Thyroid gland (tissue), 4 donors: ENCODE results near the gene ADAMTS12.

Source experiments
- POLR2A ChIP-seq, 2 donors: fragments of 450-650 bp; IDR thresholded peaks; one replicate each; pipeline ENCODE4 v1.6.1; 2017; ENCODE audit warnings: antibody characterized with exemption in 2 of 2, mild to moderate bottlenecking in 2 of 2, moderate library complexity in 1 of 2
- TF ChIP-seq, protein P1 (sequence below), 6 experiments: fragments of 200-600 bp in 3 of 6; fragments of 450-650 bp in 3 of 6; sonication (generic) in 3 of 6; IDR thresholded peaks; one replicate each; pipeline ENCODE4 v1.5.1; 2016 to 2019; ENCODE audit warnings: antibody characterized with exemption in 6 of 6, mild to moderate bottlenecking in 2 of 6, inconsistent platforms in 1 of 6, moderate library complexity in 1 of 6

DNA sequence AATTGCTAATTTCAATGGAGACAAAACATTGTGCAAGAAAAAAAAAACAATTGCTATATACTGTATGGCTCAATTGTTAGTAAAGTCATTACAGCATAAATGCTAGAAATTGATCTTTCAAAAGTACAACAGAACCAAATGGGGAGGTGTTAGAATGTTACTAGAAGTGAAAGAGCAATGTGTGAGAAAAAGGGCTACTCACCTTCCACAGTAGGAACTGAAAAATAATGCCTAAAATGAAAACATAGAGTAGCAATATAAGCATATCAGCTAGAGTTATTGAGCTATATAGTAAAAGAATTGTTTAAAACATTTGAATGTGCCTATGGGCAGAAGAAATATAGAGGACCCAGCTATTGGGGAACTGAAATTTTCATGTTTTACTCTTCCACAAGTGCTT, 33.5 kb upstream of the ADAMTS12 start:
- TF ChIP-seq, protein P1, sequence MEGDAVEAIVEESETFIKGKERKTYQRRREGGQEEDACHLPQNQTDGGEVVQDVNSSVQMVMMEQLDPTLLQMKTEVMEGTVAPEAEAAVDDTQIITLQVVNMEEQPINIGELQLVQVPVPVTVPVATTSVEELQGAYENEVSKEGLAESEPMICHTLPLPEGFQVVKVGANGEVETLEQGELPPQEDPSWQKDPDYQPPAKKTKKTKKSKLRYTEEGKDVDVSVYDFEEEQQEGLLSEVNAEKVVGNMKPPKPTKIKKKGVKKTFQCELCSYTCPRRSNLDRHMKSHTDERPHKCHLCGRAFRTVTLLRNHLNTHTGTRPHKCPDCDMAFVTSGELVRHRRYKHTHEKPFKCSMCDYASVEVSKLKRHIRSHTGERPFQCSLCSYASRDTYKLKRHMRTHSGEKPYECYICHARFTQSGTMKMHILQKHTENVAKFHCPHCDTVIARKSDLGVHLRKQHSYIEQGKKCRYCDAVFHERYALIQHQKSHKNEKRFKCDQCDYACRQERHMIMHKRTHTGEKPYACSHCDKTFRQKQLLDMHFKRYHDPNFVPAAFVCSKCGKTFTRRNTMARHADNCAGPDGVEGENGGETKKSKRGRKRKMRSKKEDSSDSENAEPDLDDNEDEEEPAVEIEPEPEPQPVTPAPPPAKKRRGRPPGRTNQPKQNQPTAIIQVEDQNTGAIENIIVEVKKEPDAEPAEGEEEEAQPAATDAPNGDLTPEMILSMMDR (IDR thresholded peaks at IDR 0.05): no peak
- TF ChIP-seq POLR2A (IDR thresholded peaks at IDR 0.05): no peak
